HG03342 (cell line): ENCODE data around the gene SRGAP1.

Experiments used
- ATAC-seq: cut with Tn5 transposase; IDR thresholded peaks from one replicate; pipeline ENCODE4 v1.9.1; 2021; ENCODE audit warnings: mild to moderate bottlenecking, moderate library complexity; ENCODE audit not compliant: unreplicated experiment

Gene SRGAP1

GRCh38 chr12:63929426-63929825 lies 84.9 kb downstream of the SRGAP1 start:
- ATAC-seq: no peak

GRCh38 chr12:63930971-63931370 lies 86.5 kb downstream of the SRGAP1 start:
- no peak for ATAC-seq

GRCh38 chr12:63931703-63932102 lies 87.2 kb downstream of the SRGAP1 start:
- no peak for ATAC-seq

GRCh38 chr12:63934936-63935335 lies 90.4 kb downstream of the SRGAP1 start:
- ATAC-seq: no peak

GRCh38 chr12:63935361-63935760 lies 90.9 kb downstream of the SRGAP1 start:
- ATAC-seq: no peak

- ATAC-seq: no peak
Observed at GRCh38 chr12:63937378-63938316, 93.1 kb downstream of the SRGAP1 start.

GRCh38 chr12:63940310-63941005 lies 96.0 kb downstream of the SRGAP1 start:
- no peak for ATAC-seq

GRCh38 chr12:63941166-63941800 lies 96.8 kb downstream of the SRGAP1 start:
- no peak for ATAC-seq

GRCh38 chr12:63941879-63942278 lies 97.4 kb downstream of the SRGAP1 start:
- ATAC-seq: no peak

- no peak for ATAC-seq
Observed at GRCh38 chr12:63942464-63943241, 98.2 kb downstream of the SRGAP1 start.

- no peak for ATAC-seq
Observed at GRCh38 chr12:63944034-63944579, 99.6 kb downstream of the SRGAP1 start.

- ATAC-seq: no peak
Observed at GRCh38 chr12:63944586-63945228, 100.2 kb downstream of the SRGAP1 start.

GRCh38 chr12:63945777-63946176 lies 101.3 kb downstream of the SRGAP1 start:
- ATAC-seq: no peak

GRCh38 chr12:63948211-63948610 lies 103.7 kb downstream of the SRGAP1 start:
- no peak for ATAC-seq

- no peak for ATAC-seq
Observed at GRCh38 chr12:63949902-63950301, 105.4 kb downstream of the SRGAP1 start.

GRCh38 chr12:63952995-63953394 lies 108.5 kb downstream of the SRGAP1 start:
- no peak for ATAC-seq

- peak; percentile 61 for ATAC-seq
Observed at GRCh38 chr12:63955831-63956666, 111.5 kb downstream of the SRGAP1 start.

- ATAC-seq: no peak
Observed at GRCh38 chr12:63957496-63957895, 113.0 kb downstream of the SRGAP1 start.
